Type B pancreatic cell (in vitro differentiated cells): ENCODE results near the gene PGP. TPM values are rescaled to one million over a fixed set of nuclear protein-coding genes. Genes with fewer than 3 reads are reported as not detected.

Experiments used
- DNase-seq: peaks from one replicate; pipeline ENCODE4 v3.0.0; 2021; ENCODE audit warnings: mixed read lengths; ENCODE audit not compliant: unreplicated experiment; ENCODE audit errors: extremely low spot score
- H3K27ac Mint-ChIP-seq: 2 replicates; pipeline ENCODE4 v1.8.0; 2021; ENCODE audit warnings: mild to moderate bottlenecking, mixed read lengths
- H3K27me3 Mint-ChIP-seq: 2 replicates; pipeline ENCODE4 v1.8.0; 2021; ENCODE audit warnings: mixed read lengths
- H3K36me3 Mint-ChIP-seq: 2 replicates; pipeline ENCODE4 v1.8.0; 2021; ENCODE audit warnings: mixed read lengths
- H3K4me1 Mint-ChIP-seq: one replicate; pipeline ENCODE4 v1.8.0; 2021; ENCODE audit warnings: mixed read lengths; ENCODE audit not compliant: unreplicated experiment
- H3K4me3 Mint-ChIP-seq: 2 replicates; pipeline ENCODE4 v1.8.0; 2021; ENCODE audit warnings: mild to moderate bottlenecking, mixed read lengths
- H3K9me3 Mint-ChIP-seq: 2 replicates; pipeline ENCODE4 v1.8.0; 2021; ENCODE audit warnings: mixed read lengths
- CTCF ChIP-seq: fragments of 200-600 bp; sonication (generic); conservative IDR thresholded peaks from 2 replicates; pipeline ENCODE4 v1.5.0; 2021; ENCODE audit warnings: antibody characterized with exemption, mild to moderate bottlenecking
- total RNA-seq: library from RNA; stranded (reverse); gene quantifications from 2 replicates; pipeline ENCODE4 v1.2.1, GENCODE V29; 2021; ENCODE audit warnings: low replicate concordance

The PGP gene
- total RNA-seq, 1 donor from 2014 or later: 25.5 TPM

- DNase-seq: no peak
- Mint-ChIP-seq H3K36me3 (no peaks in the 10 kb centered on the region), H3K27ac (no peak overlapping the region), H3K9me3 (no peaks in the 10 kb centered on the region), H3K4me3 (no peak overlapping the region), H3K4me1 (no peaks in the 10 kb centered on the region), H3K27me3 (no peaks in the 10 kb centered on the region)
- no peak for TF ChIP-seq CTCF
Observed at GRCh38 chr16:2170080-2170479, 44.6 kb downstream of the PGP start.

GRCh38 chr16:2167068-2167638, 47.5 kb downstream of the PGP start:
- DNase-seq: no peak
- Mint-ChIP-seq H3K27me3 (no peaks in the 10 kb centered on the region), H3K4me3 (no peak overlapping the region), H3K4me1 (no peaks in the 10 kb centered on the region), H3K36me3 (no peaks in the 10 kb centered on the region), H3K9me3 (no peaks in the 10 kb centered on the region), H3K27ac (no peak overlapping the region)
- TF ChIP-seq CTCF: no peak

- no peak overlapping the region for H3K4me3 Mint-ChIP-seq
- no peaks in the 10 kb centered on the region for H3K36me3 Mint-ChIP-seq
- H3K9me3 Mint-ChIP-seq: no peaks in the 10 kb centered on the region
- no peaks in the 10 kb centered on the region for H3K4me1 Mint-ChIP-seq
- no peak overlapping the region for H3K27ac Mint-ChIP-seq
- no peaks in the 10 kb centered on the region for H3K27me3 Mint-ChIP-seq
- no peak for TF ChIP-seq CTCF
- no peak for DNase-seq
Observed at GRCh38 chr16:2166263-2167067, 48.2 kb downstream of the PGP start.

GRCh38 chr16:2165861-2166260, 48.8 kb downstream of the PGP start:
- no peak for TF ChIP-seq CTCF
- no peaks in the 10 kb centered on the region for H3K4me1 Mint-ChIP-seq
- H3K36me3 Mint-ChIP-seq: no peaks in the 10 kb centered on the region
- H3K9me3 Mint-ChIP-seq: no peaks in the 10 kb centered on the region
- H3K27ac Mint-ChIP-seq: no peak overlapping the region
- no peak overlapping the region for H3K4me3 Mint-ChIP-seq
- no peaks in the 10 kb centered on the region for H3K27me3 Mint-ChIP-seq
- DNase-seq: no peak

- DNase-seq: no peak
- no peaks in the 10 kb centered on the region for H3K27me3 Mint-ChIP-seq
- no peak for TF ChIP-seq CTCF
- no peaks in the 10 kb centered on the region for H3K4me1 Mint-ChIP-seq
- no peaks in the 10 kb centered on the region for H3K9me3 Mint-ChIP-seq
- peak overlapping the region; percentile 88 for H3K27ac Mint-ChIP-seq
- no peaks in the 10 kb centered on the region for H3K36me3 Mint-ChIP-seq
- H3K4me3 Mint-ChIP-seq: peak overlapping the region; percentile 61
Observed at GRCh38 chr16:2163211-2163881, 51.3 kb downstream of the PGP start.
